Stimulated activated CD4-positive, alpha-beta T cell treated with anti-CD3 and anti-CD28 coated beads, Interleukin-15, amount 100 ng/mL, for 1 hour (primary cell): ENCODE measurements around the gene MKLN1.
"Not testable (repeated sequence)": the region's sequence is repeated elsewhere in the genome, so short reads cannot be mapped to it uniquely, and the experiment has no call there.

ENCODE experiments used
- DNase-seq, 2 donors: peaks; one replicate each; pipeline ENCODE4 v3.0.0-alpha.2; 2020; ENCODE audit warnings: low read depth in 1 of 2, low spot score in 1 of 2

MKLN1 gene

DNA sequence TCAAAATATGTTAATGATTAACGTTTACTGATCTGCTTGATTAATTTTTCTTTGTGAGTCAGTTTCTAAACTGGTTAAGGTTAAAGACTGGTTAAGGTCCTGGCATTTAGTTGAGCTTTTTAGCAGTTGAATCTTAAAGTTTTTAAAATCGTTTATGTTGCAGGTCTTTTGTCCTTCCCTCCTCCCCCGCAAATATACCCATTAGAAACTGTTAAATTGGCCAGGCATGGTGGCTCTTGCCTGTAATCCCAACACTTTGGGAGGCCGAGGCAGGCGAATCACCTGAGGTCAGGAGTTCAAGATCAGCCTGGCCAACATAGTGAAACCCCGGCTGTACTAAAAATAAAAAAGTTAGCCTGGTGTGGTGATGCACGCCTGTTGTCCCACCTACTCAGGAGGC, 127.9 kb downstream of the MKLN1 start:
- DNase-seq, result no peak

- no peak for DNase-seq
Measured at GRCh38 chr7:131456338-131456737, 128.7 kb downstream of the MKLN1 start.

- no peak for DNase-seq
Measured at GRCh38 chr7:131459256-131459655, 131.6 kb downstream of the MKLN1 start.

- DNase-seq, result no peak
Measured at GRCh38 chr7:131462059-131462458, 134.4 kb downstream of the MKLN1 start.

DNA sequence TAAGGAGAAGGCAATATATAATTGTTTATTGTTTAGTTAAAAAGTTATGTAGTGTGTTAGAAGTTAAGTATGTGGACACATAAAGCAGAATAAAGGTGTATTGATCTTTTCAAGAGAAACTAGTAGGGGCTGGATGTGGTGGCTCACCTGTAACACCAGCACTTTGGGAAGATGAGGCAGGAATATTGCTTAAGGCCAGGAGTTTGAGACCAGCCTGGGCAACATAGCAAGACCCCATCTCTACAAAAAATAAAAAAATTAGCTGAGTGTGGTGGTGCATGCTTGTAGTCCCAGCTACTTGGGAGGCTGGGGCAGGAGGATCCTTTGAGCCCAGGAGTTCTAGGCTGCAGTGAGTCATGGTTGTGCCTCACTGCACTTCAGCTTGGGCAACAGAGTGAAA, 135.0 kb downstream of the MKLN1 start:
- DNase-seq, result not testable (repeated sequence)

DNA sequence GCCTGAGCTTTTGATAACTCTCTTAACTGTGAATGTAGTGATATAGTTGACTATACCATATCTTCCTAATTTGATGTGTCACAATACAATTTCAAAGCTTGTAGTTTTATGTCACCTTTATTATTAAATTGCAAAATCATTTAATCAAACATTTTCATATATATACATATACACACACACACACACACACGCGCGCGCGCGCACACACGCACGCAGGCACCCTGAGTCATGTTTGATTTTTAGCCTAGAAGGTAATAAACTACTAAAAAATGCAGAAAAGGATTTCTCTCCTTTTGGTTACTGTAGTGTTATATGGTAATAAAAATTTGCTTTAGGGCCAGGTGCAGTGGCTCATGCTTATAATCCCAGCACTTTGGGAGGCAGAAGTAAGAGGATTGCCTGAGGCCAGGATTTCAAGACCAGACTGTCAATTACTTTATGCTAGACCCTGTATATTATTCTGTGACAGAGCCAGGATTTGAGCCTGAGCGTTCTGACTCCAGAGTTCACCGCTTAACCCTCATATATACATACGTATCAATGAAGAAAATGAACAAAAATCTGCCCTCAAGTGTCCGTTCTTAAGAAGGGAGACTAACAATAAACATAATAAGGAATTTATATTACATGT, 139.2 kb downstream of the MKLN1 start:
- DNase-seq, result no peak

- DNase-seq, result no peak
Measured at GRCh38 chr7:131467788-131468187, 140.1 kb downstream of the MKLN1 start.

DNA sequence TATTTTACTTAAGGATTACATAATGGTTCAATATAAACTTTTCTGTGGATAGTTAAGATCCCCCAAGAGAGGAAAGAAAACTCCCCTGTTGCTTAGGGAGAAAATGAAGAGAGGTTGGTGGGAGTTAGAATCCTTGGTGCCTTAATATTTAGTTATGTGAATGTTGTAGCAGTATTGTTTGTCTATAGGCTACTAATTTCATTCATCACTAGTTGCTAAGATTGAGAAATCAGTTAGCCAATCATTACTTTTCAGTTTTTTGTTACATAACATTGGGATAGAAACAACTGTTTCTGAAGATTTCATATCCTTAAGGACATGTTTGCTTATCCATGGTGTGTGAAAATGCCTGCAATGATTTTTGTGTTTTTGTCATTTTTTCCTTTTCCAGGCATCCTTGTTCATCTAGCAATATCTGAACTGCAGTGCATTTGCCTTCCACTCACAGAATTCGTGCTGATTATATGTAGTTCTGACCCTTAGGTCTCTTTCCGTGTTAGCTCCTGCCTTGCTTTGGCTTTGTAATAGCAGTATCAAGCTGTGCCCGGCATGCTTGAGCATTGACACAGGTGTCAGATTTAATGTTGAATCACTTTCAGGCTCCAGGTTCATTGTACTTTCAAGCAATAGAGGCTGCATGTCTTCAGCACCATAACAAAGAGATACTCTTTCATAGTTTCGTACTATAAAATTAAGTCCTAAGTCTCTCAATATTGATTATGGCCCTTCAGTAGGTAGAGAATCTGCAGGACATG, 143.8 kb downstream of the MKLN1 start:
- DNase-seq, result no peak

DNA sequence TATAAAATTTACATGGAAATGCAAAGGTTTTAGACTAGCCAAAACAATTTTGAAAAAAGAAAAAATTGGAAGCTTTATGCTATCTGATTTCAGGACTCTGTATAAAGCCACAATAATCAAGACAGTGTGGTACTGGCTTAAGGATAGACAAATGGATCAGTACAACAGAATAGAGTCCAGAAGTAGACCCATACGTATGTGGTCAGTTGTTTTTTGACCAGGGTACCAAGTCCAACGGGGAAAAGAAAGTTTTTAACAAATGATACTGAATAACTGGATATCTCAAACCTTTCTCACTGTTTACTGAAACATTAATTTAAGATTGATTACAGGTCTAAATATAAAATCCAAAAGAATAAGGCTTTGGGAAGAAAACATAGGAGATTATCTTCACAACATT, 149.1 kb downstream of the MKLN1 start:
- DNase-seq, result no peak

DNA sequence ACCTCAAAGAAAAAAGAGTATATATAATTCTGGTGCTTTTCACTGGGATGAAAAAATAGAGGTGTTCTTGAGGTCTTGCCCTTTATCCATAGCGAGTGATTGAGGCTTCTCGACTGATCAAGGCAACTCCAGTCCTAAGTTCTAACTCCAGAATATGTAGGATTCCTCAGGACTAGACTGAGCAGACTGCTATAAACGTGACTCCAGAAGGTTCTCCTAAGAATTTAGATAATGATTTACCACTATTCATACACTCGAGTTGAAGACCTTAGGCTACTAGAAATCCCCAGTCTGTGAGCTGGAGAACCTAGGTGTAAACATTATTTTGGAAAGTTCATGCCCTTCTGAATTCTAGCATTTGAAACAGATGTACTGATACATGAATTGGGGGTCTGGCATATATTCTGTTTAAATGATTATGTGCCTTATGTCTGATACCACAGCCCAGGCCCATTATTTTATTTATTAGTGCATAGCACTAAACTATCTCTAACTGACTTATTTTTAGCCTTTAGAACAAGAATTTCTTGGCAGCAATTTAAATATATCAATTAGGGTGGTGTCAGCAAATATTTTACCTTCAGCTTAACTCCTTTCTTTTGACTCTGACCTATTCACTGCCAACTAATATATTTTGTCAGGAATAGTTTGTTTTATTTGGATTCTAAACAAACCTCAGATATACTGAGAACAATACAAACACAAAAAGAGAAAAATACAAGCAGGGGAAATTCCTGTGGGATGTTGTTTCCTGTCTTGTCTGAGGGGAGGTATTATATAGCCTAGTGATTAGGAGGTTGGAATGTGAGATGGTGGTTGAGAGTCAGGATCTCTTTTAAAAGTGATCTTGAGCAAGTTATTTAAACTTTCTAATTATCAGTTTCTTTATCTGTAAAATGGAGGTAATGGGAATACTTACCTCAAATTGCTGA, 153.0 kb downstream of the MKLN1 start:
- no peak for DNase-seq

GRCh38 chr7:131482800-131483199, 155.1 kb downstream of the MKLN1 start:
- no peak for DNase-seq

DNA sequence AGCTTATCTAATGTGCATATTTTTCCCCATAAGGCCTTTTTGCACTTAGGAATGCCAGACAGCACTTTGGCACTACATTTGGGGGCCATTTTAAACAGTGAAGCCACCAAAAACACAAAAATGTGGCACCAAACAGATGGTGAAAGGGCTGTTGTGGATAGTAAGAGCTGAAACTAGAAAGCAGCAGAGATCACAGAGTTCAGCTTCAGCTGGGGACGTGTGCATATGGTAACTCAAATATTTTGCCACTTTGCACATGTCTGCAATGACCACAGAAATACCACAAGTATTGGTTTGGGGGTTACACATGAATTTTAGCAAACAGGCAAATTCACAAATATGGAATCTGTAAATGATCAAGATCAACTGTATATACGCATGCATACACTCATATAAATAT, 155.9 kb downstream of the MKLN1 start:
- no peak for DNase-seq

GRCh38 chr7:131486346-131486745, 158.7 kb downstream of the MKLN1 start:
- DNase-seq, result no peak

- DNase-seq, result no peak
Measured at GRCh38 chr7:131487217-131487616, 159.5 kb downstream of the MKLN1 start.

- DNase-seq, result no peak
Measured at GRCh38 chr7:131488361-131488760, 160.7 kb downstream of the MKLN1 start.

DNA sequence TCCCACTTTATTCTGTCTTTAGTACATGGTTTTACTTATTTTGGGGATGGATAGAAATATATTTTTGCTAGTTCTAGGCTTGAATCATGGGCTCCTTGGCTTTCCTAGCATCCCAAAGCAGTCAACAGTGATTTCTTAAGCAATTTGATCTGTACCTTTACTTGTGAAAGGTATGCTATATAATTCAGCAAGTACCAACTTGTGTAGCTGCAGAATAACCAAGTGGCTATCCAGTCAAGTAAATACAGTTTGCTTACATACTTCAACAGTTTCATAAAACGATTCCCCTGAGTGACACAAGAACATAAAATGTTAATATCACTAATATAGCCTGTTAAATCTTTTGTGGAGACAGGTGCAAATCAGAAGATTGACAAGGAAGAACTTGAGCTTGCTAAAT, 161.5 kb downstream of the MKLN1 start:
- DNase-seq, result no peak

DNA sequence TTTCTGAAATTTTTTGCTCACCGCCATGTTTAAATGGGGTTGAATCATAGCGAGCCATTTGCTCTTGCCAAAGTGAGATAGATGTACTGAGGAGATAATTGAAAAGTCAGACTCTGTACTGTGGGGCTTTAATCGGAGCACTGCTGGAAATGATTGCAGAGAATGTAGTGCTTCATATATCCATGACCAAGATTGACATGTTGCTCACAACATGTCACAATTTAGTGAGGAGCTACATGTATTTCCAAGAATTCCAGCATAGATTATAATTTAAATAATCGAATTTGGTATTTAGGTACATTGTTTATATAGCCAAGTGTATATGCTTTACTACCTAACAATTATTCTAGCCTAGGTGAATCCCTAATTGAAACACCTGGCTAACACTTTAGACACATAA, 162.2 kb downstream of the MKLN1 start:
- DNase-seq, result no peak

DNA sequence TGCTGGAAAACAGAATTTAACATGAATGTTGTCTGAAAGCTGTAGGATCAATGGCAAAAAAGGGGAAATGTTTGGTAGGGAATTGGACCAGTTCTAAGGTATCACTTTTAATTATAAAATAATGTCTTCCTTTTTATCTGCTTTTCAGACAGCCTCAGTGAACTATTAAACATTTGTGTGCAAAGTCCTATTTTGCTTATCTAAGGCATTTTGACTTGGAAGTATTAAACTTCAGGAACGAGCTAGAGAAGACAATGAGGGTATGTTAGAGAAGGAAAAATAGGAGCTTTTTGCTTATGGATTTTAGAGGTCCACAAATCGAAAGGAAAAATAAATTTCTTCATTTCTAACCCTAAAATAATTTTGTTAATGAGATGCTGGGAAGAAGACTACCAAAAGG, 165.4 kb downstream of the MKLN1 start:
- no peak for DNase-seq

- no peak for DNase-seq
Measured at GRCh38 chr7:131493581-131493980, 165.9 kb downstream of the MKLN1 start.

GRCh38 chr7:131494182-131494581, 166.5 kb downstream of the MKLN1 start:
- DNase-seq, result no peak

GRCh38 chr7:131495669-131496498, 168.2 kb downstream of the MKLN1 start:
- DNase-seq, result no peak
